Panc1 (cell line): ENCODE results near the gene CCL28. TPM values are rescaled to one million over a fixed set of nuclear protein-coding genes. Genes with fewer than 3 reads are reported as not detected.
"Not testable (repeated sequence)": the region's sequence is repeated elsewhere in the genome, so short reads cannot be mapped to it uniquely, and the experiment has no call there.

Source experiments
- ATAC-seq: fragments of 200-7000 bp; cut with Tn5 transposase; 2 replicates; pipeline ENCODE4 v1.9.1; 2020; ENCODE audit warnings: mild to moderate bottlenecking, moderate library complexity
- BruUV-seq: library from RNA; stranded (reverse); fragments of 400-500 nt; replicated peaks from 2 replicates; lab custom pipeline; 2021; lab: Mats Ljungman, UMichigan
- CTCF ChIA-PET: fragments of 300-600 bp; sonication (Branson Sonifier 250); formaldehyde crosslinking; loops from one replicate; lab custom pipeline; 2022; ENCODE audit warnings: antibody characterized with exemption; lab: Charles Lee
- POLR2A ChIA-PET: fragments of 300-600 bp; sonication (Branson Sonifier 250); formaldehyde crosslinking; loops from one replicate; lab custom pipeline; 2022; ENCODE audit warnings: antibody characterized with exemption; lab: Charles Lee
- DNase-seq: peaks from one replicate; pipeline ENCODE4 v3.0.0-alpha.2; 2010; ENCODE audit warnings: low read depth, low spot score
- H3K27ac ChIP-seq: 2 replicates; pipeline ENCODE4 v1.5.1; 2011; ENCODE audit warnings: mild to moderate bottlenecking, low read length, inconsistent platforms
- H3K27me3 ChIP-seq: fragments of 200-500 bp; sonication (Bioruptor generic); 2 replicates; pipeline ENCODE4 v1.6.0; 2014; ENCODE audit warnings: low read length, inconsistent platforms; ENCODE audit not compliant: control insufficient read depth, insufficient read depth
- H3K36me3 ChIP-seq: fragments of 200-500 bp; sonication (Bioruptor generic); 2 replicates; pipeline ENCODE4 v1.5.1; 2014; ENCODE audit warnings: inconsistent platforms, mild to moderate bottlenecking, low read length, moderate library complexity; ENCODE audit not compliant: control insufficient read depth, insufficient read depth
- H3K4me1 ChIP-seq: 2 replicates; pipeline ENCODE4 v1.5.1; 2011; ENCODE audit warnings: inconsistent platforms, mild to moderate bottlenecking, low read length, moderate library complexity; ENCODE audit not compliant: control insufficient read depth, insufficient read depth
- H3K4me3 ChIP-seq, 2 experiments: 2 replicates each; pipeline ENCODE4 v1.5.1; 2011 to 2012; ENCODE audit warnings: low read depth in 2 of 2, low read length in 2 of 2, mild to moderate bottlenecking in 2 of 2, inconsistent platforms in 1 of 2, moderate library complexity in 1 of 2
- H3K9me3 ChIP-seq: fragments of 200-500 bp; sonication (Bioruptor generic); 2 replicates; pipeline ENCODE4 v1.5.1; 2014; ENCODE audit warnings: low read depth, mild to moderate bottlenecking, inconsistent platforms, low read length, moderate library complexity; ENCODE audit not compliant: control insufficient read depth, insufficient read depth
- POLR2AphosphoS5 ChIP-seq: IDR thresholded peaks from 2 replicates; pipeline ENCODE4 v1.6.1; 2012; ENCODE audit warnings: mild to moderate bottlenecking, low read depth, low read length, moderate library complexity
- REST ChIP-seq, 2 experiments: IDR thresholded peaks; 2 replicates each; pipeline ENCODE4 v1.6.1; 2011 to 2012; ENCODE audit warnings: low read depth in 2 of 2, control low read depth in 1 of 2, low read length in 1 of 2, mild to moderate bottlenecking in 1 of 2, moderate library complexity in 1 of 2; ENCODE audit not compliant: insufficient read depth in 1 of 2
- SIN3A ChIP-seq: IDR thresholded peaks from 2 replicates; pipeline ENCODE4 v1.6.1; 2012; ENCODE audit warnings: low read depth, mild to moderate bottlenecking, low read length, moderate library complexity, borderline replicate concordance; ENCODE audit not compliant: insufficient read depth
- TCF7L2 ChIP-seq: IDR thresholded peaks from 2 replicates; pipeline ENCODE4 v1.6.1; 2011; ENCODE audit warnings: mild to moderate bottlenecking, low read depth, low read length, inconsistent platforms
- in situ Hi-C: cut with HindIII; loops from 2 replicates; pipeline ENCODE4 v1.10.0; 2016; ENCODE audit warnings: low sequenced_read_pairs, low pct_unique_long_range_greater_than_20kb
- intact Hi-C: fragments of 100-400 bp; cut with micrococcal nuclease; formaldehyde crosslinking; loops from one replicate; pipeline ENCODE4 v1.10.0; 2022; ENCODE audit not compliant: unreplicated experiment
- total RNA-seq: library from RNA; stranded (reverse); gene quantifications from one replicate; pipeline ENCODE4 v1.2.1, GENCODE V29; 2021; ENCODE audit not compliant: unreplicated experiment
- TF ChIP-seq, protein P1 (sequence below): fragments of 450-650 bp; IDR thresholded peaks from 2 replicates; pipeline ENCODE4 v1.5.1; 2017; ENCODE audit warnings: mild to moderate bottlenecking

Gene CCL28
- total RNA-seq, 1 experiment from 2014 or later: 5.8 TPM

DNA sequence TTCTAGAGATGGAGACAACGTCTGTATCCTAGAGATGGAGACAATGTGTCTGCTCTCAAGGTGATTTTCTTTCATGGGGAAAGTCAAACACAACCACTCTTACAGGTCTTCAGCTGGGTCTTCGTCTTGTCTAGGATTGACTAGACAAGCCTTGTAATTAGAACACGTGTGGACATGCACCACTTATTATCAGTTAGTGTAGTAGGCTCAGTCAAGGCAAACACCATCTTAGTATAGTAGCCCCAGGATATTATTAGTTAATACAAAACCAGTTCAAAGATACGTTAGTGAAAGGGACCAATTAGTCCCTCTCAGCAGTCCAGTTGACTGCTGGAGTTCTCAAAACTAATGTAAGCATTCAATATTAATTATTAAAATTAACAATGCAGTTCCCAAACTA, 15.1 kb upstream of the CCL28 start:
- intact Hi-C loops: no loop called here
- H3K27me3 ChIP-seq: no peaks in the 10 kb centered on the region
- no peaks in the 10 kb centered on the region for H3K36me3 ChIP-seq
- ChIA-PET CTCF (no interaction called here), POLR2A (no interaction called here)
- H3K27ac ChIP-seq: no peak overlapping the region
- H3K4me1 ChIP-seq: peaks cover 6% of the 10 kb centered on the region; the same call in 1 of the 2 replicates
- H3K4me3 ChIP-seq: no peak overlapping the region
- DNase-seq (no peak), ATAC-seq (no peak)
- H3K9me3 ChIP-seq: no peaks in the 10 kb centered on the region
- no peak for TF ChIP-seq REST (IDR thresholded peaks at IDR 0.05; ENCODE audit: insufficient read depth in 1 of 2, low read depth in 2 of 2, low read length in 1 of 2)
- TF ChIP-seq, protein P1, sequence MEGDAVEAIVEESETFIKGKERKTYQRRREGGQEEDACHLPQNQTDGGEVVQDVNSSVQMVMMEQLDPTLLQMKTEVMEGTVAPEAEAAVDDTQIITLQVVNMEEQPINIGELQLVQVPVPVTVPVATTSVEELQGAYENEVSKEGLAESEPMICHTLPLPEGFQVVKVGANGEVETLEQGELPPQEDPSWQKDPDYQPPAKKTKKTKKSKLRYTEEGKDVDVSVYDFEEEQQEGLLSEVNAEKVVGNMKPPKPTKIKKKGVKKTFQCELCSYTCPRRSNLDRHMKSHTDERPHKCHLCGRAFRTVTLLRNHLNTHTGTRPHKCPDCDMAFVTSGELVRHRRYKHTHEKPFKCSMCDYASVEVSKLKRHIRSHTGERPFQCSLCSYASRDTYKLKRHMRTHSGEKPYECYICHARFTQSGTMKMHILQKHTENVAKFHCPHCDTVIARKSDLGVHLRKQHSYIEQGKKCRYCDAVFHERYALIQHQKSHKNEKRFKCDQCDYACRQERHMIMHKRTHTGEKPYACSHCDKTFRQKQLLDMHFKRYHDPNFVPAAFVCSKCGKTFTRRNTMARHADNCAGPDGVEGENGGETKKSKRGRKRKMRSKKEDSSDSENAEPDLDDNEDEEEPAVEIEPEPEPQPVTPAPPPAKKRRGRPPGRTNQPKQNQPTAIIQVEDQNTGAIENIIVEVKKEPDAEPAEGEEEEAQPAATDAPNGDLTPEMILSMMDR: no peak
- no peak for TF ChIP-seq SIN3A
- no peak for TF ChIP-seq TCF7L2
- no peak for TF ChIP-seq POLR2AphosphoS5
- in situ Hi-C loops: no loop called here
- BruUV-seq: no TSS peak

DNA sequence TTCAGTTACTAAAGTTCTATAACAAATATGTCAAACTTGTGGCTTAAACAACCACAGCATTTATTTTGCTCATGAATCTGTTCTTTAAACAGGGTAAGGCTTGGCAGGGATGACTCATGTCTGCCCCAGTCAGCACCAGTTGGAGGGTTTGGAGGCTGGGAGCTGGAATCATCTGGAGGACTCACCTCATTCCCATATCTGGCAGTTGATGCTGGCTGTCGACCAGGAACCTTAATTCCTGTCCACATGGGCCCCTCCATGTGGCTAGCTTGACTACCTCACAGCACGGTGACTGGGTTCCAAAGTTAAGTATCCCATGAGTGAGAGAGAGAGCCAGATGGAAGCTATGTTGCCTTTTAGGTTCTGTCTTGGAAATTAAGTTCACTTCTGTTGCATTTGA, 13.8 kb upstream of the CCL28 start:
- TF ChIP-seq TCF7L2: no peak
- TF ChIP-seq, protein P1: no peak
- no peak for TF ChIP-seq POLR2AphosphoS5
- no peak for TF ChIP-seq REST (IDR thresholded peaks at IDR 0.05; ENCODE audit: insufficient read depth in 1 of 2, low read depth in 2 of 2, low read length in 1 of 2)
- no peak for TF ChIP-seq SIN3A
- intact Hi-C loops (no loop called here), in situ Hi-C loops (no loop called here)
- no peaks in the 10 kb centered on the region for H3K36me3 ChIP-seq
- DNase-seq (no peak), ATAC-seq (peak; percentile 70; the same call in 1 of the 2 replicates)
- H3K27me3 ChIP-seq: no peaks in the 10 kb centered on the region
- BruUV-seq: no TSS peak
- ChIA-PET CTCF (interaction anchor here (0.8 kb wide), 1 partner anchor 36 kb away, joined by 3 read pairs; no protein-coding TSS in a partner anchor), POLR2A (no interaction called here)
- no peak overlapping the region for H3K27ac ChIP-seq
- peaks cover 10% of the 10 kb centered on the region; the same call in 1 of the 2 replicates for H3K4me1 ChIP-seq
- H3K4me3 ChIP-seq: no peak overlapping the region
- no peaks in the 10 kb centered on the region for H3K9me3 ChIP-seq

GRCh38 chr5:43423086-43423485, 10.9 kb upstream of the CCL28 start:
- H3K27me3 ChIP-seq, intact Hi-C loops, POLR2A ChIA-PET, CTCF ChIA-PET, DNase-seq, in situ Hi-C loops, H3K36me3 ChIP-seq, H3K27ac ChIP-seq, BruUV-seq, H3K4me3 ChIP-seq, H3K9me3 ChIP-seq, ATAC-seq: not testable (repeated sequence)
- peaks cover 10% of the 10 kb centered on the region; the same call in 1 of the 2 replicates for H3K4me1 ChIP-seq
